SK-N-SH treated with all-trans-retinoic acid at 6 μM for 48 hours (cell line): ENCODE data around the gene SMAD9.

ENCODE experiments used
- ARNTL ChIP-seq: fragments of 450-650 bp; formaldehyde crosslinking; IDR thresholded peaks from 2 replicates; pipeline ENCODE4 v1.5.0; 2020; ENCODE audit warnings: low read depth, mild to moderate bottlenecking, moderate library complexity, borderline replicate concordance
- BACH2 ChIP-seq: fragments of 250-450 bp; sonication (Bioruptor Pico); IDR thresholded peaks from 2 replicates; pipeline ENCODE4 v1.9.0; 2021; ENCODE audit warnings: mild to moderate bottlenecking, borderline replicate concordance
- ESRRG ChIP-seq: fragments of 250-450 bp; sonication (Bioruptor Pico); IDR thresholded peaks from 2 replicates; pipeline ENCODE4 v1.6.1; 2021; ENCODE audit warnings: mild to moderate bottlenecking
- PPARA ChIP-seq: fragments of 250-450 bp; sonication (Bioruptor Pico); IDR thresholded peaks from 2 replicates; pipeline ENCODE4 v1.5.0; 2020; ENCODE audit warnings: mild to moderate bottlenecking, borderline replicate concordance
- RARB ChIP-seq: fragments of 250-450 bp; sonication (Bioruptor Pico); IDR thresholded peaks from 2 replicates; pipeline ENCODE4 v1.8.0; 2021; ENCODE audit warnings: mild to moderate bottlenecking, moderate library complexity
- TCF4 ChIP-seq: fragments of 250-450 bp; sonication (Bioruptor Pico); IDR thresholded peaks from 2 replicates; pipeline ENCODE4 v1.8.0; 2021; ENCODE audit warnings: mild to moderate bottlenecking, moderate library complexity, borderline replicate concordance
- ZC3H10 ChIP-seq: fragments of 250-450 bp; sonication (Bioruptor Pico); IDR thresholded peaks from 2 replicates; pipeline ENCODE4 v1.5.1; 2021; ENCODE audit warnings: mild to moderate bottlenecking, moderate library complexity
- ZFP3 ChIP-seq: fragments of 250-450 bp; sonication (Bioruptor Pico); IDR thresholded peaks from 2 replicates; pipeline ENCODE4 v1.5.0; 2020; ENCODE audit warnings: mild to moderate bottlenecking, moderate library complexity
- ZFP30 ChIP-seq: fragments of 450-650 bp; formaldehyde crosslinking; IDR thresholded peaks from 2 replicates; pipeline ENCODE4 v1.5.0; 2022; ENCODE audit warnings: mild to moderate bottlenecking, moderate library complexity
- ZNF565 ChIP-seq: fragments of 450-650 bp; formaldehyde crosslinking; conservative IDR thresholded peaks from 2 replicates; pipeline ENCODE4 v1.5.0; 2020; ENCODE audit warnings: low read depth, mild to moderate bottlenecking, moderate library complexity
- ZNF70 ChIP-seq: fragments of 450-650 bp; formaldehyde crosslinking; IDR thresholded peaks from 2 replicates; pipeline ENCODE4 v1.5.0; 2020; ENCODE audit warnings: mild to moderate bottlenecking, moderate library complexity
- TF ChIP-seq, protein P1 (sequence below): fragments of 250-450 bp; sonication (Bioruptor Pico); IDR thresholded peaks from 2 replicates; pipeline ENCODE4 v1.8.0; 2020; ENCODE audit warnings: mild to moderate bottlenecking, moderate library complexity, borderline replicate concordance
- TF ChIP-seq, protein P2 (sequence below): fragments of 250-450 bp; sonication (Bioruptor Pico); IDR thresholded peaks from 2 replicates; pipeline ENCODE4 v1.5.1; 2020; ENCODE audit warnings: low read depth, mild to moderate bottlenecking, moderate library complexity

DNA sequence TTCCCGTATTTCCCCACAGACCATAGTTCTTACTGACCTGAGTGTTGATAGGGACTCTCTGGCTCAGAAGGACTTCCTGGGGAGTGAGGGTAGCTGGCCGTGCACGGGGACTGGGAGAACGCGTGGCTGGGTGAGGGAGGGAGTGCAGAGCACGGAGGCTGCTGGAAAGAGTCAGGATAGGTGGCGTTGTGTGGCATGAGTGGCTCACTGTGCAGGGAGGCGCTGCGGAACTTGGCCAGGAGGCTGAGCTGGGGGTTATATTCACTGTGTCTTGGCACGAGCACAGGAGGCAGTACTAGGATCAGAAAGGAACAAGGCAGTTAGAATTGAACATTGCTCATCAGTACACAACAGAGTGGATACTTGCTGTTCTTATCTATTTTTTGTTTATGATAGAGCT is 47.4 kb downstream of the SMAD9 start:
- no peak for TF ChIP-seq ESRRG
- no peak for TF ChIP-seq ZFP30 (CRISPR knock-in tag)
- TF ChIP-seq ZC3H10 (CRISPR knock-in tag): no peak
- no peak for TF ChIP-seq ARNTL
- TF ChIP-seq TCF4 (CRISPR knock-in tag): no peak
- no peak for TF ChIP-seq ZNF565 (CRISPR knock-in tag)
- TF ChIP-seq, protein P1, sequence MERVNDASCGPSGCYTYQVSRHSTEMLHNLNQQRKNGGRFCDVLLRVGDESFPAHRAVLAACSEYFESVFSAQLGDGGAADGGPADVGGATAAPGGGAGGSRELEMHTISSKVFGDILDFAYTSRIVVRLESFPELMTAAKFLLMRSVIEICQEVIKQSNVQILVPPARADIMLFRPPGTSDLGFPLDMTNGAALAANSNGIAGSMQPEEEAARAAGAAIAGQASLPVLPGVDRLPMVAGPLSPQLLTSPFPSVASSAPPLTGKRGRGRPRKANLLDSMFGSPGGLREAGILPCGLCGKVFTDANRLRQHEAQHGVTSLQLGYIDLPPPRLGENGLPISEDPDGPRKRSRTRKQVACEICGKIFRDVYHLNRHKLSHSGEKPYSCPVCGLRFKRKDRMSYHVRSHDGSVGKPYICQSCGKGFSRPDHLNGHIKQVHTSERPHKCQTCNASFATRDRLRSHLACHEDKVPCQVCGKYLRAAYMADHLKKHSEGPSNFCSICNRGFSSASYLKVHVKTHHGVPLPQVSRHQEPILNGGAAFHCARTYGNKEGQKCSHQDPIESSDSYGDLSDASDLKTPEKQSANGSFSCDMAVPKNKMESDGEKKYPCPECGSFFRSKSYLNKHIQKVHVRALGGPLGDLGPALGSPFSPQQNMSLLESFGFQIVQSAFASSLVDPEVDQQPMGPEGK (CRISPR knock-in tag): no peak
- TF ChIP-seq, protein P2, sequence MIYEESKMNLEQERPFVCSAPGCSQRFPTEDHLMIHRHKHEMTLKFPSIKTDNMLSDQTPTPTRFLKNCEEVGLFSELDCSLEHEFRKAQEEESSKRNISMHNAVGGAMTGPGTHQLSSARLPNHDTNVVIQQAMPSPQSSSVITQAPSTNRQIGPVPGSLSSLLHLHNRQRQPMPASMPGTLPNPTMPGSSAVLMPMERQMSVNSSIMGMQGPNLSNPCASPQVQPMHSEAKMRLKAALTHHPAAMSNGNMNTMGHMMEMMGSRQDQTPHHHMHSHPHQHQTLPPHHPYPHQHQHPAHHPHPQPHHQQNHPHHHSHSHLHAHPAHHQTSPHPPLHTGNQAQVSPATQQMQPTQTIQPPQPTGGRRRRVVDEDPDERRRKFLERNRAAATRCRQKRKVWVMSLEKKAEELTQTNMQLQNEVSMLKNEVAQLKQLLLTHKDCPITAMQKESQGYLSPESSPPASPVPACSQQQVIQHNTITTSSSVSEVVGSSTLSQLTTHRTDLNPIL: no peak
- no peak for TF ChIP-seq PPARA (CRISPR knock-in tag)
- no peak for TF ChIP-seq ZFP3
- no peak for TF ChIP-seq BACH2 (CRISPR knock-in tag)
- no peak for TF ChIP-seq ZNF70 (CRISPR knock-in tag)
- no peak for TF ChIP-seq RARB (CRISPR knock-in tag)
